Fibroblast of villous mesenchyme (primary cell): Measurements from ENCODE around the gene CCDC90B. TPM values are rescaled to one million over a fixed set of nuclear protein-coding genes. Genes with fewer than 3 reads are reported as not detected.
A peak's percentile ranks its signal among the peaks of the same experiment; 100 is the strongest.
"Not testable (repeated sequence)": the region's sequence is repeated elsewhere in the genome, so short reads cannot be mapped to it uniquely, and the experiment has no call there.

ENCODE experiments used
- DNase-seq: peaks from one replicate; pipeline ENCODE4 v3.0.0-alpha.2; 2010; ENCODE audit warnings: low read depth
- H3K4me3 ChIP-seq: 2 replicates; pipeline ENCODE4 v1.5.1; 2011; ENCODE audit warnings: low read depth, mild to moderate bottlenecking, low read length
- CTCF ChIP-seq: IDR thresholded peaks from 2 replicates; pipeline ENCODE4 v1.5.1; 2012; ENCODE audit warnings: low read depth, mild to moderate bottlenecking, low read length; ENCODE audit not compliant: insufficient read depth
- total RNA-seq: library from RNA; depleted of rRNA; stranded (reverse); fragments of >200 nt; gene quantifications from 2 replicates; pipeline ENCODE4 v1.2.3, GENCODE V29; 2012

Gene CCDC90B
- total RNA-seq, 1 donor: 73.0 TPM

DNA sequence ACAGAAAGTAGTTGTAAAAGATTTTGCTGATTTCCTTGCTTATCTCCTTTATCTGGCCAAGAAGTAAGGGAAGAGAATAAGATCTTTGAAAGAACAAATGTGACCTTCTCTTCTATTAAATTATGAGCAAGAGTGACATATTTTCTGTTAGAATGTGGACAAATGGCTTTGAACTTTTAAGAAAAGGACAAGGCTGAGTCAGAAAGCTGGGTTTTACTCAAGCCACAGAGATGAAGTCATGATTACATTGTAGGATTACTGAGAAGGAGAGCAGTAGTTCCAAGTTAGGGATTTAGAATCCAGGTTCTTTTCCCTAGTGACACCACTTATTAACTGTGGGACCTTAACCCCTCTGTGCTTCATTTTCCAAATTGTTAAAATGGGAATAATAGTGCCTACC lies 13.5 kb downstream of the CCDC90B start:
- TF ChIP-seq CTCF: no peak
- DNase-seq: peak; percentile 58
- no peak overlapping the region for H3K4me3 ChIP-seq

DNA sequence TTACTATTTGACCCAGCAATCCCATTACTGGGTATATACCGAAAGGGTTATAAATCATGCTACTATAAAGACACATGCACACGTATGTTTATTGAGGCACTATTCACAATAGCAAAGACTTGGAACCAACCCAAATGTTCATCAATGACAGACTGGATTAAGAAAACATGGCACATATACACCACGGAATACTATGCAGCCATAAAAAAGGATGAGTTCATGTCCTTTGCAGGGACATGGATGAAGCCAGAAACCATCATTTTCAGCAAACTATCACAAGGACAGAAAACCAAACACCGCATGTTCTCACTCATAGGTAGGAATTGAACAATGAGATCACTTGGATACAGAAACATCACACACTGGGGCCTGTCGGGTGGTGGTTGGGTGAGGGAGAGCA lies 14.4 kb downstream of the CCDC90B start:
- not testable (repeated sequence) for DNase-seq, H3K4me3 ChIP-seq

GRCh38 chr11:83269080-83269479 lies 17.1 kb downstream of the CCDC90B start:
- not testable (repeated sequence) for H3K4me3 ChIP-seq, DNase-seq

- DNase-seq: no peak
- no peak for TF ChIP-seq CTCF
Measured at GRCh38 chr11:83265331-83265730, 20.8 kb downstream of the CCDC90B start.

GRCh38 chr11:83259559-83259958 lies 26.6 kb downstream of the CCDC90B start:
- no peak for DNase-seq
- no peak for TF ChIP-seq CTCF
- H3K4me3 ChIP-seq: no peak overlapping the region

More at GRCh38 chr11:83265331-83265730, 20.8 kb downstream of the CCDC90B start:
- H3K4me3 ChIP-seq: no peak overlapping the region

GRCh38 chr11:83257761-83258168 lies 28.4 kb downstream of the CCDC90B start:
- H3K4me3 ChIP-seq: no peak overlapping the region
- no peak for TF ChIP-seq CTCF
- DNase-seq: peak; percentile 96

DNA sequence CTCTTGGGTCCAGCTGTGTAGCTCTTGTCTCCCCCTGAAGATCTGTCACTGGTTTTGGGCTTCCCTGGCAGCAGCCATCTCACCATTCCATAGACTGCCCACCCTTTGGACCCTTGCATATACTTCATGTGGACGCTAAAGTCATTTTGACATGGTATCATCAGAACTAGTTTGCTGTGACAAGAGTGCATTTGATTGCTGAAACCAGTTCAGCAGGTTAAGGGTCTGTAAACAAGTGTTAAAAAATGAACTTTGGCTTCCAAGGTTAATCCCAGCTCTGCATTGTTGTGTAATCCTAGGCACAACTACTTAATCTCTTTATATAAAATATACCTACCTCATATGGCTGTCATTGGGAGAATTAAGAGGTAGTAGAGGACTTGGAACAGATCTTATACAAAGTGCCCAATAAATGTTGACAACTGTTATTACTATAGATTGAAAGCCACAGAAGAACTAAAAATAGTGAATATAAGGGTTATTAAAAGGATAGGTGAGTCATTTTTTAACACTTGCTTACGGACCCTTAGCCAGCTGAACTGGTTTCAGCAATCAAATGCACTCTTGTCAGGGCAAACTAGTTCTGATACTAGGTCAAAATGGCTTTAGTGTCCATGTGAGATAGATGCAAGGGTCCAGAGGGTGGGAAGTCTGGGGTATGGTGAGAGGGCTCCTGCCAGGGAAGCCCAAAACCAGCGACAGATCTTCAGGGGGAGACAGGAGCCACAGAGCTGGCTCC lies 29.4 kb downstream of the CCDC90B start:
- DNase-seq: no peak
- TF ChIP-seq CTCF: no peak
- H3K4me3 ChIP-seq: no peak overlapping the region

DNA sequence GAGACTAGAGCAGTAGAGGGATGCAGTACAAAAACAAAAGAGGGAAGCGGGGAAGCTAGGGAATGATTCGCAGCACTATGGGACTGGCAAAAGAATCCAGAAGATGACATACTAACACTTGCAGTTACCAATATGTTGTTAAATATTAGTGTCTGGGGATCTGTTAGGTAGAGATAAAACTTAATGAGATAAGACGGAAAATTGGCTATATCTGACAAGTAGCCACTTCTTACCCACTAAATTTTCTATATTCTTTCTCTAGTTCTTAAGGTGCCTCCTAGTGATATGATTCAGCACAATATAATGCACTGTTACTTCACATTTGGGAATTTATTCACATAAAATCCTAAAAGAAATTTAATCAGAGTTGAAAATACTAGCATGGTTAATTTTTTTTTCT lies 30.8 kb downstream of the CCDC90B start:
- DNase-seq: no peak

More for the DNA sequence above, 30.8 kb downstream of the CCDC90B start:
- no peak overlapping the region for H3K4me3 ChIP-seq
- TF ChIP-seq CTCF: no peak
